Measurements from ENCODE around the gene SFT2D2.
"Not testable (repeated sequence)": the region's sequence is repeated elsewhere in the genome, so short reads cannot be mapped to it uniquely, and the experiment has no call there.

Gene SFT2D2

DNA sequence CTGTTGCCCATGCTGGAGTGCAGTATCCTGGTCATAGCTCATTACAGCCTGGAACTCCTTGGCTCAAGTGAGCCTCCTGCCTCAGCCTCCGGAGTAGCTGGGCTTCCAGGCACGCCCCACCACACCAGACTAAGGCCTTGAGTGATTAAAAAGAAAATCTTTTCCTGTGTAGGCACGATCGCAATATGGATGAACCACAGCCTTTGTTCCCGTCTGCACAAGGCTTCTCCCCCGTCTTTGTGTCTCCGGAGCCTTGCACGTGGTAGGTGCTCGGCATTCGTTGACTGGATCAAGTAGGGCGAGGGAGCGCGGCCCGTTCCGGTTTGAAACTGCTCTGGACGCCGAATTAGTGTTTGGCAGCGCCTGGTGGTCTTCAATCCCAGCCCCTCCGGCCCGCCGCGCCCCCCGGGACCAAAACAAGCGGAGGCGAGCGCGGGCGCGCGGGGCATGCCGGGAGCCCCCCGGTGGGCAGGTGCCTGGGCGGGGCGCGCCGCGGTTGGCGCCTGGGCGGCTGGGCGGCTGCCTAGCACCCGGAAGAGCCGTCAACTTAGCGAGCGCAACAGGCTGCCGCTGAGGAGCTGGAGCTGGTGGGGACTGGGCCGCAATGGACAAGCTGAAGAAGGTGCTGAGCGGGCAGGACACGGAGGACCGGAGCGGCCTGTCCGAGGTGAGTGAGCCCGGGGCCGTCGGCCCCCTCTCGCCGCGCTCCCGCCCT is at the start of gene SFT2D2:
Gene SFT2D2, plus strand, starts transcription at position 529 of the 715 bp plus-strand sequence. Its CDS starts 76 bp downstream, at position 605.
- H3K4me1 Mint-ChIP-seq (ENCODE audit: low read depth), result peaks cover 47% of the 10 kb centered on the region
- no peaks in the 10 kb centered on the region for H3K9me3 Mint-ChIP-seq
- peak within 1 kb of the TSS; percentile 91 for H3K4me3 Mint-ChIP-seq

DNA sequence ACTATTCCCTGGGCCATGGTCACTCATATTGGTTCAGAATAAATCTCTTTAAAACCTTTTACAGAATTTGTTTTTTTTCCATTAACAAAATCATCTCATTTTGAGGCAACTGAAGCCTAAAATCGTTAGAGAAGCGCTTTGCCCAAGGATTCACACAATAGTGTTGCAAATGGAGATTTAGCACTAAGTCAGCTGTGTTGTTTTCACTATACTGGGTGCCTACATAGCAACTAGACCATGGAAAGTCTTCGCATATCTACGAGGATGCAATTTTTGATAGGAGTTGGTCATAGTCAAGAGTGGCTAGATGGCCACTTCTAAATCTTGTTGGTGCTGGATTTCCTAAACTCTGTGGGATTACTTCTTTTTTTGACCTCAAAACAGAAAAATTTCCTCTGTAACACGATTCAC is 47.6 kb upstream of the SFT2D2 start:
- Mint-ChIP-seq H3K4me3 (no peak overlapping the region), H3K4me1 (ENCODE audit: low read depth) (peaks cover 8% of the 10 kb centered on the region), H3K27me3 (peaks cover 5% of the 10 kb centered on the region), H3K27ac (no peak overlapping the region), H3K36me3 (ENCODE audit: low read depth) (no peaks in the 10 kb centered on the region), H3K9me3 (no peaks in the 10 kb centered on the region)

More for the DNA sequence above, at the start of gene SFT2D2:
- Mint-ChIP-seq H3K36me3 (ENCODE audit: low read depth) (peaks cover 26% of the 10 kb centered on the region), H3K27ac (peak within 1 kb of the TSS; percentile 91), H3K27me3 (no peaks in the 10 kb centered on the region)

DNA sequence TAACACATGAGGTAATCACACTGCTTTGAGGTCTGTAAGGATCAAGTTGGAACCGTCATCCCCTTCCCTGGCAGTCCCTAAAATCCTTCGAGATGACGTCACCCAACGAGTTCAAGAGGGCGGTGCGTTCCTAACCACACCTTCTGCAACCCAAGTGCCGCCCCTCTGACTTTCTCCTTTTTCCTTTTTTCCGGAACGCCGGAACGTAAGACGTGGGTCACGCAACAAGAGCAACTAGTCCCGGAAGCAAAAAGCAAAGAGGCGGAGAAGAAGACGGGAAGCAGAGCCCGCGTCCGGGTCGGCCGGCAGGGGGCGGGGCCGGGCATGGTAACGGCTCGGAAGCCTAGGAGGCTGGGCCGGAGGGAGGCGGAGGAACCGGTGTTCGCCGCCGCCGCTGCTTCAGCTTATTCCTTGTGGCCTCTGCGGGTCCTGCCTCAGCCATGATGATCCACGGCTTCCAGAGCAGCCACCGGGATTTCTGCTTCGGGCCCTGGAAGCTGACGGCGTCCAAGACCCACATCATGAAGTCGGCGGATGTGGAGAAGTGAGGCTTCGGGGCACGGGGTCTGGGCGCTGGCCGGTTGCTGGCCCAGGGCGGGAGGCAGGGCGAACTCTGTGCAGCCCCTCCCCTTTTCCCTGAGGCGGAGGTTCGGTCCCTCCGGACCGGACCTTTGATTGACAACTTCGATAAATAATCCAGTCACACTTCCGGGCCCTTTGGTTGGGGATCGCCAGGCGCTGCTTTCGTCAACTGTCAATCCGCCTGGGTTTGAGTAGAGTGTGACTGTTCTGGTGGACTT is 47.0 kb upstream of the SFT2D2 start, which contains the start of gene TIPRL:
Gene TIPRL, plus strand, starts transcription at position 325 of the 800 bp plus-strand sequence. Its CDS starts 116 bp downstream, at position 441.
- H3K4me1 Mint-ChIP-seq (ENCODE audit: low read depth), result peaks cover 11% of the 10 kb centered on the region
- no peak within 1 kb of the TSS for H3K27ac Mint-ChIP-seq
- no peaks in the 10 kb centered on the region for H3K9me3 Mint-ChIP-seq
- peaks cover under 1% of the 10 kb centered on the region for H3K27me3 Mint-ChIP-seq
- H3K4me3 Mint-ChIP-seq, result no peak within 1 kb of the TSS
- peaks cover 3% of the 10 kb centered on the region for H3K36me3 Mint-ChIP-seq (ENCODE audit: low read depth)

DNA sequence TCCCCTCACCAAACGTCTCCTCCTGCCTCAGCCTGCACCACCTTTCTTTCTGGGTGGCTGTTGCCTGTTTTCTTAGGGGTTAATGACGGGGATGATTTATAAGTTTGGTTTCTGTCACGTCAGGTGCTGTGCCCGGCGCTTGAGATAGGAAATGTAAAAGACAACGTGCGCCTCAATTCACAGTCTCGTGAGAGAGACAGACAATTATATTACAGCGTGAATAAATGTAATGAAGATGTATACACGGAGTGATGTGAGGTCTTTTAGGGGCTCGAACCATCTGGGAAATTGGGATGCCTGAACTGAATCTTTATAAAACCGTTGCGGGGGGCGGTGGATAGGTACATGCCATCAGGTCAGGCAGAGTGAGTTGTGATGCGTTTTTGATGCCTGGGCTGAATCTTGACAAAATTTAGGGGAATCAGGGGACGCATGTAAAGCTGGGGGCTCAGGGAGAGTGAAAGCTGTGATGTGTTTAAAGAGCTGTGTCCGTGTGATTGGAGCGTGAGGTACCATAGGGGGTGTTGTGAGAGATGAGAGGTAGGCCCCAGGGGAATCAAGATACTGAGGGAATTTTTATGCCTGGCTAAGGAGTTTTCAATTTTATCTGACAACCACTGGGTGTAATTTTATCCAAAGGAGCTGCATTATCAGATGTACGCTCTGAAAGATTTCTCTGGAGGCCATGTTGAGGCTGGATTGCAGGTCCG is 46.2 kb upstream of the SFT2D2 start:
- Mint-ChIP-seq H3K4me3 (no peak overlapping the region), H3K36me3 (ENCODE audit: low read depth) (peaks cover 10% of the 10 kb centered on the region), H3K9me3 (no peaks in the 10 kb centered on the region), H3K27me3 (no peaks in the 10 kb centered on the region), H3K4me1 (ENCODE audit: low read depth) (peaks cover 12% of the 10 kb centered on the region), H3K27ac (no peak overlapping the region)

DNA sequence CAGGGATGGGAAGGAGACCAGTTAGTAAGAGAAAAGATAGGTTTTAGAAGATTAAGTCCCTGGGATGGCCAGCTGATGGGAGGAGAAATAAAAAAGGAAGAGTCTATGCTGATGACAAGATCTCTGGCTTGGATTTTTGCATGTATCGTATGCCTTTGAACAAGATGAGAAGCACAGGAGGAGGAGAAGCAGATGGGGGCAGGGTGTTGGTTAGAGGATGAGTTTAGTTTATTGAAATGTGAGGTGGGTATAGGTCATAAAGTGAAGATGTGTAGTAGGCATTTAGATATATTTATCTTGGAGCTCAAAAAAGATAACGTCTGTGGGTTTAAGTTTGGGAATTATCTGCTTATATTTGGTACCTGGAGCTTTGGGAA is 45.7 kb upstream of the SFT2D2 start:
- H3K27me3 Mint-ChIP-seq, result no peaks in the 10 kb centered on the region
- H3K36me3 Mint-ChIP-seq (ENCODE audit: low read depth), result peaks cover 16% of the 10 kb centered on the region
- H3K27ac Mint-ChIP-seq, result no peak overlapping the region
- H3K4me1 Mint-ChIP-seq (ENCODE audit: low read depth), result peaks cover 12% of the 10 kb centered on the region
- H3K4me3 Mint-ChIP-seq, result no peak overlapping the region
- no peaks in the 10 kb centered on the region for H3K9me3 Mint-ChIP-seq

DNA sequence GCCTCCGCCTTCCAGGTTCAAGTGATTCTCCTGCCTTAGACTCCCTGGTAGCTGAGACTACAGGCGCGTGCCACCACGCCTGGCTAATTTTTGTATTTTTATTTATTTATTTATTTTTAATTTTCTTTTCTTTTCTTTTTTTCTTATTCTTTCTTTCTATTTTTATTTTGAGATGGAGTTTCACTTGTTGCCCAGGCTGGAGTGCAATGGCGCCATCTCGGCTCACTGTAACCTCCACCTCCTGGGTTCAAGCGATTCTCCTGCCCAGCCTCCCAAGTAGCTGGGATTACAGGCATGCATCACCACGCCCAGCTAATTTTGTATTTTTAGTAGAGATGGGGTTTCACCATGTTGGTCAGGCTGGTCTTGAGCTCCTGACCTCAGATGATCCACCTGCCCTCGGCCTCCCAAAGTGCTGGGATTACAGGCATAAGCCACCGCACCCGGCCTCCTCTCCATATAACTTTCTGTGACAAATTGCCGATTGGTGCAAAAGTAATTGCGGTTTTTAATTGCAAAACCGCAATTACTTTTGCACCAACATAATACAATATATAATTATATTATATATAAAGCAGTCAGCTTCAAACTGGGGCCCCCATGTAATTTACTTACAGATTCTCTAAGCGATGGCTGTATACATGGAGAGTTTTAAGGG is 44.6 kb upstream of the SFT2D2 start:
- not testable (repeated sequence) for H3K9me3 Mint-ChIP-seq, H3K27me3 Mint-ChIP-seq, H3K27ac Mint-ChIP-seq, H3K4me3 Mint-ChIP-seq
- peaks cover 12% of the 10 kb centered on the region for H3K4me1 Mint-ChIP-seq (ENCODE audit: low read depth)
- peaks cover 21% of the 10 kb centered on the region for H3K36me3 Mint-ChIP-seq (ENCODE audit: low read depth)

DNA sequence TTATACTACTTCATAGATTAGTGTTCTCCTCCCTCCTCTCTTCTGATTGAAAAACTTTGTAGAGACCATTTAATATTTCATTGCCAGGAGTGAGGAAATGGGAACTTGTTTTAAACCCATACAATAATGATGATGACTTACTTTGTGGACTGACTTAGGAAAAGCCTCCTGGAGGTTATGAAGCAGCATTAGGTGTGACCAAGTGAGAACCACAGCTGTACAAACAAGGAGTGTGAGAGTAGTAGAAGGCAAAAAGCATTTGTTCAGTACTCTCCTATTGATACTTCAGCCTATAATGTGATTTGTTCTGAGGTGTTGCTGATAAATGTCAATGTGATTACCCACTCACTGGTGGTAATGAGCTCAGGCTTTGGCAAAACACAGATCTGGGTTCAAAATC is 38.6 kb upstream of the SFT2D2 start:
- no peaks in the 10 kb centered on the region for H3K27me3 Mint-ChIP-seq
- no peak overlapping the region for H3K27ac Mint-ChIP-seq
- peaks cover 5% of the 10 kb centered on the region for H3K4me1 Mint-ChIP-seq (ENCODE audit: low read depth)
- no peaks in the 10 kb centered on the region for H3K9me3 Mint-ChIP-seq
- no peak overlapping the region for H3K4me3 Mint-ChIP-seq
- peaks cover 67% of the 10 kb centered on the region for H3K36me3 Mint-ChIP-seq (ENCODE audit: low read depth)

DNA sequence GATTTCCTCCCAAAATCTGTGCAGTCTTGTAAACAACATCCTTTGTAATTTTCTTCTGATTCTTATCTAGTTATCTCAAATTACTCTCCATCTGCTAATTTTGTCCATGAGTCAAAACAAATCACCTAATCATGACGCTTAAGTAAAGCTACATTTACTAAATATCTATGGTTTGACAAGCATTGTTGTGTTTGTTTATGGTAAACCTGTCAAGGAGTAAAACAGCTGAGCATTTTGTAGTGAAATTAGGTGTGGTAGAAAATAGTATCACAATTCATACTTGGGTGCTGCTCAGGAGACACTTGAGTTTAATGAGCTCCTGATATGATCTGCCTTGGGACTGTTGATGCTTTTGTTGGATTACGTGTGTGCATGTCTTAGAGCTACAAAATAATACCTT is 35.4 kb upstream of the SFT2D2 start:
- Mint-ChIP-seq H3K36me3 (ENCODE audit: low read depth) (peaks cover 74% of the 10 kb centered on the region), H3K9me3 (no peaks in the 10 kb centered on the region), H3K27ac (no peak overlapping the region), H3K4me1 (ENCODE audit: low read depth) (no peaks in the 10 kb centered on the region), H3K27me3 (no peaks in the 10 kb centered on the region), H3K4me3 (no peak overlapping the region)

DNA sequence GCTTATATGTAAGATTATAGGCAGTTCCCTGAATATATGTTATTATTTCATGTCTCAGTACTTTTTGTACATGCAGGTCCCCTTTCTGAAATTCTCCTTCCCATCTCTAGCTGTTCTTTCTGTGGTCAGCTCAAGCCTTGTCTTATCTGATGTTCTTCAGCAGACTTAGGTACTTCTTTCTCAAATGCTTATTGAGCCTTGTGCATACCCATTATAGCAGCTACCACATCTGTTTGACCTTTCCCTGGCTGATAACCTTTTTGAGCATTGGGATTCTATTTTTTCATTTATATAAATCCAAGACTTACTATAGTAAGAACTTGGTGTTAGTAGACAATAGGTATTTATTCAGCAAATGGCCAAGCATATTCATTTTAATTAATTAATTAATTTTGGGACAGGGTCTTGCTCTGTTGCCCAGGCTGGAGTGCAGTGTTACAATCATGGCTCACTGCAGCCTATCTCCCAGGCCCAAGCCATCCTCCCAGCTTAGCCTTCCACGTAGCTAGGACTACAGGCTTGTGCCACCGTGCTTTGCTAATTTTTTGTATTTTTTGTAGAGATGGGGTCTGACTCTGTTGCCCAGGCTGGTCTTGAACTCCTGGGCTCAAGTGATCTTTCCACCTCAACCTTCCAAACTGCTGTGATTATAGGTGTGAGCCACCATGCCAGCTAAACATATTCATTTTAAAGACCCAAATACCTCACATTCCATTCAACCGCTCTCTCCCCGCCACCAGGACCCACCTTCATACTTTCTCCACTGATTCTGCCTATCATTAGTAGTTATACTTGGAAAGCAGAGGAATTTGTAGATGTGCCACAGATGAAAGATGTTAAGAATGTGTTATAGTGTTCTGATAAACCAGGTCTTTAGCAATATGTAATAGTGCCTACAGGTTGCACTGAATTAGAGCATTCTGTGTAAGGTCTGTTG is 30.3 kb upstream of the SFT2D2 start:
- peaks cover 72% of the 10 kb centered on the region for H3K36me3 Mint-ChIP-seq (ENCODE audit: low read depth)
- no peak overlapping the region for H3K4me3 Mint-ChIP-seq
- no peak overlapping the region for H3K27ac Mint-ChIP-seq
- H3K27me3 Mint-ChIP-seq, result no peaks in the 10 kb centered on the region
- no peaks in the 10 kb centered on the region for H3K9me3 Mint-ChIP-seq
- H3K4me1 Mint-ChIP-seq (ENCODE audit: low read depth), result peaks cover 5% of the 10 kb centered on the region

DNA sequence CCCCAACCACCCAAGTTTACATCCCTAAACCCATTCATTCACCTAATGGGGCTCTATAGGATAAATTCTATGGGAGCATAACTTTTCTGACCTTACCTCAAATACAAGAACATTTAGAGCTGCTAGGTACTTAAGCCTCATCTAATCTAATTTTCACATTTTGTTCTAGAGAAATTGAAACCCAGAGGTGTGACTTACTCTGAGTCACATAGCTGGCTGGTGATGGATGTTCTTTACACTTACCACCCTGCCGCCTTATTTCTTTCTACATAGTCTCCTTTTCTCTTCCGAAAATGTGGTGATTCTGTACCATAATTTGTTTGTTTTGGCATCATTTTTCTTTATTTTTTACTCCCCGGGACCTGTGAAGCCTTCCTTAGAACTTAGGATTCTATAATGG is 26.7 kb upstream of the SFT2D2 start:
- H3K27me3 Mint-ChIP-seq, result no peaks in the 10 kb centered on the region

DNA sequence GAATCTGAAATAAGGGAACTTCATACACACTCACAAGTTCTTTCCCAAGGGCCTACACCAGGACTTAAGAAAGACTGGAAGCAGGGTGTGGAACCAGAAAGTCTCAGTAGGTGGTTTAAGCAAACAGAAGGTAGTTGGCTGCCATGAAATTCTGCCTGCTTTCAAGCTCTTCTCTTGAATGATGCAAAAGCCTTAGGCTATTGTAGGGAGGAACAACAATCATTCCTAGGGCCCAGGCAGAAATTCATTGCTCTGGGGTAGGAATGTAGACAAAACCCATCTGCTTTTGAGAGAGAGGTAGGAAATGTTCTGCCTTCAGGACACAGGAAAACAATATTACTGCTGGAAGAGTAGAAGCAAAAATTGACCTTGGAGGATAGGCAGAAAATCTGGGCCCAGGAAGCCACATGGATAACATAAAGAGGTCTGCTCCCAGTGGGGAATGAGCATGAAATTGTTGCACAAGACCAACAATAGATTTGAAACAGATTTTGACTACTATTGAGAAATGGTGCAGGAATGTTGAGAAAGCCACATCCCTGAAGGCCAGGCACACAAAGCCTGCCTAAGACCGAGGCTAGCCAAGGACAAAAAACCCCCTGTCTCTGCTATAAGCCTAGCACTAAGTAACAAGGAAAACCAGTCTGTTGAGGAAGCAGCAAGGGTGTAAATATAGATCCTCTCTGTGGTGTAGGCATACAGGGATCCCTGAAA is 22.7 kb upstream of the SFT2D2 start:
- Mint-ChIP-seq H3K9me3 (peaks cover 6% of the 10 kb centered on the region), H3K27me3 (no peaks in the 10 kb centered on the region), H3K4me1 (ENCODE audit: low read depth) (peaks cover 5% of the 10 kb centered on the region), H3K36me3 (ENCODE audit: low read depth) (peaks cover 73% of the 10 kb centered on the region), H3K27ac (no peak overlapping the region), H3K4me3 (no peak overlapping the region)

More for the DNA sequence above, 26.7 kb upstream of the SFT2D2 start:
- Mint-ChIP-seq H3K4me3 (no peak overlapping the region), H3K9me3 (no peaks in the 10 kb centered on the region), H3K27ac (no peak overlapping the region), H3K36me3 (ENCODE audit: low read depth) (peaks cover 79% of the 10 kb centered on the region), H3K4me1 (ENCODE audit: low read depth) (peaks cover 5% of the 10 kb centered on the region)

DNA sequence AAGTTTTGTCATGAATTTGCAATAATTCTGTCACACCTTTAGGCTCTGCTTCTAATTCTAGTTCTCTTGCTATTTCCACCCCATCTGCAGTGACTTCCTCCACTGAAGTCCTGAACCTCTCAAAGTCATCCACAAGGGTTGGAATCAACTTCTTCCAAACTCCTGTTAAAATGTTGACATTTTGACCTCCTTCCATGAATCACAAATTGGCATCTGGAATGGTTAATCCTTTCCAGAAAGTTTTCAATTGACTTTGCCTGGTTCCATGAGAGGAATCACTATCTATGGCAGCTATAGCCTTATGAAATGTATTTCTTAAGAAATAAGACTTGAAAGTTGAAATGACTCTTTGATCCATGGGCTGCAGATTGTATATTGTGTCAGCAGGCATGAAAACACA is 19.7 kb upstream of the SFT2D2 start:
- Mint-ChIP-seq H3K9me3 (peaks cover 7% of the 10 kb centered on the region), H3K36me3 (ENCODE audit: low read depth) (peaks cover 50% of the 10 kb centered on the region), H3K27me3 (no peaks in the 10 kb centered on the region), H3K4me3 (no peak overlapping the region), H3K4me1 (ENCODE audit: low read depth) (no peaks in the 10 kb centered on the region), H3K27ac (no peak overlapping the region)

DNA sequence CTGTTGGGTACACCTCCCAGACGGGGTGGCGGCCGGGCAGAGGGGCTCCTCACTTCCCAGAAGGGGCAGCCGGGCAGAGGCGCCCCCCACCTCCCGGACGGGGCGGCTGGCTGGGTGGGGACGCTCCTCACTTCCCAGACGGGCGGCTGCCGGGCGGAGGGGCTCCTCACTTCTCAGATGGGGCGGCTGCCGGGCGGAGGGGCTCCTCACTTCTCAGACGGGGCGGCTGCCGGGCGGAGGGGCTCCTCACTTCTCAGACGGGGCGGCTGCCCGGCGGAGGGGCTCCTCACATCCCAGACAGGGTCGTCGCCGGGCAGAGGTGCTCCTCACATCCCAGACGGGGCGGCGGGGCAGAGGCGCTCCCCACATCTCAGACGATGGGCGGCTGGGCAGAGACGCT is 18.1 kb upstream of the SFT2D2 start:
- not testable (repeated sequence) for H3K4me1 Mint-ChIP-seq (ENCODE audit: low read depth); H3K4me3 Mint-ChIP-seq; H3K27me3 Mint-ChIP-seq; H3K27ac Mint-ChIP-seq
- Mint-ChIP-seq H3K36me3 (ENCODE audit: low read depth) (peaks cover 40% of the 10 kb centered on the region), H3K9me3 (peaks cover 12% of the 10 kb centered on the region)

All from stimulated activated naive CD8-positive, alpha-beta T cell treated with anti-CD3 and anti-CD28 coated beads, Interleukin-15, Interleukin-2, amounts not matched to agents 100 ng/mL and 50 ng/mL, for 24 hours (primary cell).